Measurements from ENCODE around the gene ZBTB39. TPM values are rescaled to one million over a fixed set of nuclear protein-coding genes. Genes with fewer than 3 reads are reported as not detected.

Gene ZBTB39
- polyA plus RNA-seq, 1 of the 3 experiments (the other 2 are of a cell fraction): 3.7 TPM

DNA sequence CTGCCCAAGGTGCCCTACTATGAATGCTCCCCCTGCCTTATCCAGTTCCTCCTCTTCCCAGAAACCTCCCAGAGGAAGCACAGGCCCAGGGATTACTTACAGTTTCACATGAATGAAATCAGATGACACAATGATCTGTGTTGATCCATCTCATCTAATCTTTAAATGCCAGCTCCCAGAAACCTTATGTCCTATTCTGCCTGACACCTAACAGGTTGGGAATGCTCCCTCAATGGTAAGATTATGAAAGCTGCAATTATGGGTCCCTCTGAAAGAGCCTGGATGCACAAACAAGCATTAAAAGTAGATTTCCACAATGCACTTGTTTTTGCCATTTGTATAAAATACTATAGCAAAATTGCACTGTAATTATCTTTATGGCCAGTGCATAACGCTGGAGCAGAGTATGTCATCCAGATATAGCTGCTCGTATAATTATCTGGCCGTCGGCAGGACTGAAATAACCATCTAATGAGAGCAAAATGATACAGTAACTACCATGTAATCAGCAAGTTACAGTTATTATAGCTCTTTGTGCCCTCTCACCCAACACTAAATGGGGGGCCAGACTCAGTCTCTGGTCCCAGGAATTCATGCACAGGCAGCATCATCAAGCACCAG, 4.4 kb upstream of the ZBTB39 start:
- Histone ChIP-seq H2AFZ (ENCODE audit: low read depth) (no peak overlapping the region), H3K79me2 (ENCODE audit: insufficient read depth) (peaks cover 4% of the 10 kb centered on the region), H4K20me1 (ENCODE audit: insufficient read depth) (no peaks in the 10 kb centered on the region), H3K9me2 (no peaks in the 10 kb centered on the region), H3K4me2 (no peak overlapping the region), H3K4me3 (ENCODE audit: low read depth in 2 of 2, low read length in 1 of 2) (no peak overlapping the region), H3K36me3 (replicated peaks in 1 of 2; ENCODE audit: control insufficient read depth in 1 of 2, insufficient read depth in 2 of 2, low read length in 1 of 2) (no peaks in the 10 kb centered on the region), H3F3A (replicated peaks; ENCODE audit: insufficient read depth) (no peaks in the 10 kb centered on the region), H3K9ac (no peak overlapping the region), H3K9me3 (no peaks in the 10 kb centered on the region), H3K27me3 (ENCODE audit: insufficient read depth) (peaks cover 32% of the 10 kb centered on the region), H3K4me1 (ENCODE audit: control insufficient read depth in 1 of 2, insufficient read depth in 2 of 2, low read depth in 1 of 2, low read length in 1 of 2) (peaks cover 0 to 8% of the 10 kb centered on the region in 2 experiments; a peak in 1 of 4 replicates), H3K27ac (ENCODE audit: low read depth in 2 of 2, low read length in 1 of 2) (no peak overlapping the region)
- WGBS (ENCODE audit: low lambda C conversion rate): 84% methylated on average over 4 of the region's 4 CpGs
- ChIA-PET POLR2A (no interaction called here), CTCF (interaction anchor here (1.1 to 15.0 kb wide), 7 partner anchors 19 to 101 kb away, joined by 3 to 257 read pairs (median 13); partner anchors contain the start of gene STAT6)
- DNase-seq: no peak
- no peak for TF ChIP-seq RXRA (IDR thresholded peaks at IDR 0.05; ENCODE audit: borderline replicate concordance, low read depth)
- TF ChIP-seq GATA2 (CRISPR knock-in tag; IDR thresholded peaks at IDR 0.05): no peak
- TF ChIP-seq, protein P1, sequence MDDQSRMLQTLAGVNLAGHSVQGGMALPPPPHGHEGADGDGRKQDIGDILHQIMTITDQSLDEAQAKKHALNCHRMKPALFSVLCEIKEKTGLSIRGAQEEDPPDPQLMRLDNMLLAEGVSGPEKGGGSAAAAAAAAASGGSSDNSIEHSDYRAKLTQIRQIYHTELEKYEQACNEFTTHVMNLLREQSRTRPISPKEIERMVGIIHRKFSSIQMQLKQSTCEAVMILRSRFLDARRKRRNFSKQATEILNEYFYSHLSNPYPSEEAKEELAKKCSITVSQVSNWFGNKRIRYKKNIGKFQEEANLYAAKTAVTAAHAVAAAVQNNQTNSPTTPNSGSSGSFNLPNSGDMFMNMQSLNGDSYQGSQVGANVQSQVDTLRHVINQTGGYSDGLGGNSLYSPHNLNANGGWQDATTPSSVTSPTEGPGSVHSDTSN (IDR thresholded peaks at IDR 0.05): no peak
- no peak for TF ChIP-seq FOSL2 (IDR thresholded peaks at IDR 0.05; ENCODE audit: borderline replicate concordance, low read depth)
- TF ChIP-seq, protein P2, sequence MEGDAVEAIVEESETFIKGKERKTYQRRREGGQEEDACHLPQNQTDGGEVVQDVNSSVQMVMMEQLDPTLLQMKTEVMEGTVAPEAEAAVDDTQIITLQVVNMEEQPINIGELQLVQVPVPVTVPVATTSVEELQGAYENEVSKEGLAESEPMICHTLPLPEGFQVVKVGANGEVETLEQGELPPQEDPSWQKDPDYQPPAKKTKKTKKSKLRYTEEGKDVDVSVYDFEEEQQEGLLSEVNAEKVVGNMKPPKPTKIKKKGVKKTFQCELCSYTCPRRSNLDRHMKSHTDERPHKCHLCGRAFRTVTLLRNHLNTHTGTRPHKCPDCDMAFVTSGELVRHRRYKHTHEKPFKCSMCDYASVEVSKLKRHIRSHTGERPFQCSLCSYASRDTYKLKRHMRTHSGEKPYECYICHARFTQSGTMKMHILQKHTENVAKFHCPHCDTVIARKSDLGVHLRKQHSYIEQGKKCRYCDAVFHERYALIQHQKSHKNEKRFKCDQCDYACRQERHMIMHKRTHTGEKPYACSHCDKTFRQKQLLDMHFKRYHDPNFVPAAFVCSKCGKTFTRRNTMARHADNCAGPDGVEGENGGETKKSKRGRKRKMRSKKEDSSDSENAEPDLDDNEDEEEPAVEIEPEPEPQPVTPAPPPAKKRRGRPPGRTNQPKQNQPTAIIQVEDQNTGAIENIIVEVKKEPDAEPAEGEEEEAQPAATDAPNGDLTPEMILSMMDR (IDR thresholded peaks at IDR 0.05): no peak
- no peak for TF ChIP-seq RAD21 (IDR thresholded peaks at IDR 0.05; ENCODE audit: low read length)
- TF ChIP-seq ELF1 (IDR thresholded peaks at IDR 0.05): no peak
- TF ChIP-seq, protein P3, sequence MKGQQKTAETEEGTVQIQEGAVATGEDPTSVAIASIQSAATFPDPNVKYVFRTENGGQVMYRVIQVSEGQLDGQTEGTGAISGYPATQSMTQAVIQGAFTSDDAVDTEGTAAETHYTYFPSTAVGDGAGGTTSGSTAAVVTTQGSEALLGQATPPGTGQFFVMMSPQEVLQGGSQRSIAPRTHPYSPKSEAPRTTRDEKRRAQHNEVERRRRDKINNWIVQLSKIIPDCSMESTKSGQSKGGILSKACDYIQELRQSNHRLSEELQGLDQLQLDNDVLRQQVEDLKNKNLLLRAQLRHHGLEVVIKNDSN (IDR thresholded peaks at IDR 0.05; ENCODE audit: borderline replicate concordance, low read depth): no peak
- no peak for TF ChIP-seq MXI1 (IDR thresholded peaks at IDR 0.05; ENCODE audit: low read depth, low read length)
- no peak for TF ChIP-seq NFIC (IDR thresholded peaks at IDR 0.05; ENCODE audit: borderline replicate concordance)
- TF ChIP-seq, protein P4, sequence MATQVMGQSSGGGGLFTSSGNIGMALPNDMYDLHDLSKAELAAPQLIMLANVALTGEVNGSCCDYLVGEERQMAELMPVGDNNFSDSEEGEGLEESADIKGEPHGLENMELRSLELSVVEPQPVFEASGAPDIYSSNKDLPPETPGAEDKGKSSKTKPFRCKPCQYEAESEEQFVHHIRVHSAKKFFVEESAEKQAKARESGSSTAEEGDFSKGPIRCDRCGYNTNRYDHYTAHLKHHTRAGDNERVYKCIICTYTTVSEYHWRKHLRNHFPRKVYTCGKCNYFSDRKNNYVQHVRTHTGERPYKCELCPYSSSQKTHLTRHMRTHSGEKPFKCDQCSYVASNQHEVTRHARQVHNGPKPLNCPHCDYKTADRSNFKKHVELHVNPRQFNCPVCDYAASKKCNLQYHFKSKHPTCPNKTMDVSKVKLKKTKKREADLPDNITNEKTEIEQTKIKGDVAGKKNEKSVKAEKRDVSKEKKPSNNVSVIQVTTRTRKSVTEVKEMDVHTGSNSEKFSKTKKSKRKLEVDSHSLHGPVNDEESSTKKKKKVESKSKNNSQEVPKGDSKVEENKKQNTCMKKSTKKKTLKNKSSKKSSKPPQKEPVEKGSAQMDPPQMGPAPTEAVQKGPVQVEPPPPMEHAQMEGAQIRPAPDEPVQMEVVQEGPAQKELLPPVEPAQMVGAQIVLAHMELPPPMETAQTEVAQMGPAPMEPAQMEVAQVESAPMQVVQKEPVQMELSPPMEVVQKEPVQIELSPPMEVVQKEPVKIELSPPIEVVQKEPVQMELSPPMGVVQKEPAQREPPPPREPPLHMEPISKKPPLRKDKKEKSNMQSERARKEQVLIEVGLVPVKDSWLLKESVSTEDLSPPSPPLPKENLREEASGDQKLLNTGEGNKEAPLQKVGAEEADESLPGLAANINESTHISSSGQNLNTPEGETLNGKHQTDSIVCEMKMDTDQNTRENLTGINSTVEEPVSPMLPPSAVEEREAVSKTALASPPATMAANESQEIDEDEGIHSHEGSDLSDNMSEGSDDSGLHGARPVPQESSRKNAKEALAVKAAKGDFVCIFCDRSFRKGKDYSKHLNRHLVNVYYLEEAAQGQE (IDR thresholded peaks at IDR 0.05; ENCODE audit: low read depth, low read length): no peak
- TF ChIP-seq TAF1 (IDR thresholded peaks at IDR 0.05; ENCODE audit: borderline replicate concordance, low read depth, low read length): no peak
- TF ChIP-seq, protein P5, sequence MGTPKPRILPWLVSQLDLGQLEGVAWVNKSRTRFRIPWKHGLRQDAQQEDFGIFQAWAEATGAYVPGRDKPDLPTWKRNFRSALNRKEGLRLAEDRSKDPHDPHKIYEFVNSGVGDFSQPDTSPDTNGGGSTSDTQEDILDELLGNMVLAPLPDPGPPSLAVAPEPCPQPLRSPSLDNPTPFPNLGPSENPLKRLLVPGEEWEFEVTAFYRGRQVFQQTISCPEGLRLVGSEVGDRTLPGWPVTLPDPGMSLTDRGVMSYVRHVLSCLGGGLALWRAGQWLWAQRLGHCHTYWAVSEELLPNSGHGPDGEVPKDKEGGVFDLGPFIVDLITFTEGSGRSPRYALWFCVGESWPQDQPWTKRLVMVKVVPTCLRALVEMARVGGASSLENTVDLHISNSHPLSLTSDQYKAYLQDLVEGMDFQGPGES (IDR thresholded peaks at IDR 0.05; ENCODE audit: low read depth, low read length): no peak
- TF ChIP-seq EP300 (IDR thresholded peaks at IDR 0.05; ENCODE audit: borderline replicate concordance in 1 of 2, low read depth in 1 of 2, low read length in 1 of 2): no peak
- no peak for TF ChIP-seq MEF2A (IDR thresholded peaks at IDR 0.05; ENCODE audit: borderline replicate concordance, low read depth)
- no peak for TF ChIP-seq SIN3A (IDR thresholded peaks at IDR 0.05; ENCODE audit: borderline replicate concordance, low read depth, low read length)
- TF ChIP-seq, protein P6, sequence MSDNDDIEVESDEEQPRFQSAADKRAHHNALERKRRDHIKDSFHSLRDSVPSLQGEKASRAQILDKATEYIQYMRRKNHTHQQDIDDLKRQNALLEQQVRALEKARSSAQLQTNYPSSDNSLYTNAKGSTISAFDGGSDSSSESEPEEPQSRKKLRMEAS (IDR thresholded peaks at IDR 0.05; ENCODE audit: low read depth): no peak
- no peak for TF ChIP-seq SMC3 (IDR thresholded peaks at IDR 0.05; ENCODE audit: low read depth, low read length)
- no peak for TF ChIP-seq RFX5 (IDR thresholded peaks at IDR 0.05; ENCODE audit: low read length)

Measured in SK-N-SH (cell line).